ENCODE measurements around the gene CDC20. TPM values are rescaled to one million over a fixed set of nuclear protein-coding genes. Genes with fewer than 3 reads are reported as not detected.

CDC20 gene
- total and polyA plus RNA-seq, 10 of the 15 experiments (the other 5 are each of a cell fraction or from before 2014, with no cell fraction given) = 36.3 to 347 (median 150) TPM

DNA sequence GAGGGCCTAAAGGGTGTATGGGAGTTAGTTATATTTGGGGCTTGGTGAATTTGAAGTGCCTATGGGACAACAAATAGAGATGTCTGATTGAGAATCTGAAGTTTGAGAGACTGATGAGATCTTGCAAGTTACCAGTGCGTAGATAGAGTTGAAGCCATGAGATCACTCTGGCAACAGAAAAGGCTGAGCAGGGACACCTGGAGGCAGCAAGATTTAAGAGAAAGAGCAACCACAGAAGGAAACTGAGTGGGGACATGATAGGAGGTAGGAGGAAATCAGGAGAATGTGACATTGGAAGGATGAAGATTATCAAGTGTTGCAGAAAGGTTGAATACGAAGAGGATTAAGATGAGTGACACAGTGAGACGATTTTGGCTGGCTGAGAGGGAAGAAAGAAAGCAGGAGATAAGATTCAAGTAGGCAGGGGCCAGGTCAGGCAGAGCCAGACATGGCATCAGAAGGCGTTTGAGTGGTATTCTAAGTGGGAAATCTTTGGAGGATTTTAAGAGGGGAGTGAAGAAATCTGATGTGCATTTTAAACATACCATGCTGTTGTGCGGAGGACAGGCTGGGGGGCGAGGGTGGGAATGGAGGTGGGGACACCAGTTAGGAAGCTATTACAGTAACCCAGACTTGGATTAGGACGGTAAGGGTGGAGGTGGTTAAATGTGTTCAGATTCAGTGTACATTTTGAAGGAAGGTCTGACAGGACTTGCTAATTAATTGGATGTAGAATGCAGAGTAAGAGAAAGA is 24.2 kb upstream of the CDC20 start:
- DNase-seq (ENCODE audit: low read depth, low spot score) = no peak
- H3K9me3 ChIP-seq (replicated peaks; ENCODE audit: control insufficient read depth, insufficient read depth, low read length) = no peaks in the 10 kb centered on the region
- H3K4me3 ChIP-seq = no peak overlapping the region
- H3K27ac ChIP-seq (ENCODE audit: control insufficient read depth, insufficient read depth) = no peak overlapping the region
- intact Hi-C loops (cut with micrococcal nuclease; ENCODE audit: unreplicated experiment) = no loop called here
- no peak overlapping the region for H2AFZ ChIP-seq (ENCODE audit: control insufficient read depth, low read depth, low read length)
- TF ChIP-seq YY1 (IDR thresholded peaks at IDR 0.05; ENCODE audit: low read depth, low read length) (no peak), ZNF622 (IDR thresholded peaks at IDR 0.05) (no peak), POU2F2 (IDR thresholded peaks at IDR 0.05; ENCODE audit: borderline replicate concordance, low read depth, low read length) (no peak), RUNX3 (IDR thresholded peaks at IDR 0.05; ENCODE audit: low read length) (no peak), CHD1 (IDR thresholded peaks at IDR 0.05; ENCODE audit: low read depth, low read length) (no peak), KLF5 (IDR thresholded peaks at IDR 0.05; ENCODE audit: partially characterized antibody) (no peak), JUNB (IDR thresholded peaks at IDR 0.05) (no peak), NRF1 (conservative IDR thresholded peaks at IDR 0.05; ENCODE audit: low read depth, low read length) (no peak), WRNIP1 (IDR thresholded peaks at IDR 0.05; ENCODE audit: borderline replicate concordance, low read depth, low read length) (no peak), NBN (IDR thresholded peaks at IDR 0.05) (no peak)
- TF ChIP-seq, protein P1, sequence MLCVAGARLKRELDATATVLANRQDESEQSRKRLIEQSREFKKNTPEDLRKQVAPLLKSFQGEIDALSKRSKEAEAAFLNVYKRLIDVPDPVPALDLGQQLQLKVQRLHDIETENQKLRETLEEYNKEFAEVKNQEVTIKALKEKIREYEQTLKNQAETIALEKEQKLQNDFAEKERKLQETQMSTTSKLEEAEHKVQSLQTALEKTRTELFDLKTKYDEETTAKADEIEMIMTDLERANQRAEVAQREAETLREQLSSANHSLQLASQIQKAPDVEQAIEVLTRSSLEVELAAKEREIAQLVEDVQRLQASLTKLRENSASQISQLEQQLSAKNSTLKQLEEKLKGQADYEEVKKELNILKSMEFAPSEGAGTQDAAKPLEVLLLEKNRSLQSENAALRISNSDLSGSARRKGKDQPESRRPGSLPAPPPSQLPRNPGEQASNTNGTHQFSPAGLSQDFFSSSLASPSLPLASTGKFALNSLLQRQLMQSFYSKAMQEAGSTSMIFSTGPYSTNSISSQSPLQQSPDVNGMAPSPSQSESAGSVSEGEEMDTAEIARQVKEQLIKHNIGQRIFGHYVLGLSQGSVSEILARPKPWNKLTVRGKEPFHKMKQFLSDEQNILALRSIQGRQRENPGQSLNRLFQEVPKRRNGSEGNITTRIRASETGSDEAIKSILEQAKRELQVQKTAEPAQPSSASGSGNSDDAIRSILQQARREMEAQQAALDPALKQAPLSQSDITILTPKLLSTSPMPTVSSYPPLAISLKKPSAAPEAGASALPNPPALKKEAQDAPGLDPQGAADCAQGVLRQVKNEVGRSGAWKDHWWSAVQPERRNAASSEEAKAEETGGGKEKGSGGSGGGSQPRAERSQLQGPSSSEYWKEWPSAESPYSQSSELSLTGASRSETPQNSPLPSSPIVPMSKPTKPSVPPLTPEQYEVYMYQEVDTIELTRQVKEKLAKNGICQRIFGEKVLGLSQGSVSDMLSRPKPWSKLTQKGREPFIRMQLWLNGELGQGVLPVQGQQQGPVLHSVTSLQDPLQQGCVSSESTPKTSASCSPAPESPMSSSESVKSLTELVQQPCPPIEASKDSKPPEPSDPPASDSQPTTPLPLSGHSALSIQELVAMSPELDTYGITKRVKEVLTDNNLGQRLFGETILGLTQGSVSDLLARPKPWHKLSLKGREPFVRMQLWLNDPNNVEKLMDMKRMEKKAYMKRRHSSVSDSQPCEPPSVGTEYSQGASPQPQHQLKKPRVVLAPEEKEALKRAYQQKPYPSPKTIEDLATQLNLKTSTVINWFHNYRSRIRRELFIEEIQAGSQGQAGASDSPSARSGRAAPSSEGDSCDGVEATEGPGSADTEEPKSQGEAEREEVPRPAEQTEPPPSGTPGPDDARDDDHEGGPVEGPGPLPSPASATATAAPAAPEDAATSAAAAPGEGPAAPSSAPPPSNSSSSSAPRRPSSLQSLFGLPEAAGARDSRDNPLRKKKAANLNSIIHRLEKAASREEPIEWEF (IDR thresholded peaks at IDR 0.05; ENCODE audit: insufficient replicate concordance, low read depth, low read length) = no peak
- ChIA-PET RAD21 (ENCODE audit: unreplicated experiment) (no interaction called here), POLR2A (no interaction called here), SMC1A (ENCODE audit: uncharacterized antibody, unreplicated experiment) (interaction anchor here (1.0 to 1.1 kb wide), 2 partner anchors 96 to 108 kb away, joined by 3 read pairs; no protein-coding TSS in a partner anchor), CTCF (interaction anchor here (1.1 kb wide), 1 partner anchor 108 kb away, joined by 4 read pairs; no protein-coding TSS in a partner anchor)
- WGBS (ENCODE audit: insufficient coverage, insufficient replicate concordance, low lambda C conversion rate, missing lambda C conversion rate) = 35% methylated on average over 7 of the region's 7 CpGs
- no peaks in the 10 kb centered on the region; a peak in 1 of 4 replicates for H3K27me3 ChIP-seq (replicated peaks in 1 of 2; ENCODE audit: control insufficient read depth in 2 of 2, insufficient read depth in 2 of 2, low read length in 1 of 2)
- no peaks in the 10 kb centered on the region for H4K20me1 ChIP-seq (ENCODE audit: control insufficient read depth, insufficient read depth)
- no peaks in the 10 kb centered on the region for H3K4me1 ChIP-seq (ENCODE audit: control insufficient read depth, insufficient read depth, low read length)
- no TSS peak for BruUV-seq (replicated peaks)
- no peaks in the 10 kb centered on the region for H3K79me2 ChIP-seq (ENCODE audit: control insufficient read depth, insufficient read depth, low read length)
- no peaks in the 10 kb centered on the region for H3K36me3 ChIP-seq (ENCODE audit: control insufficient read depth in 2 of 2, insufficient read depth in 2 of 2, low read length in 1 of 2)
- no peak for FAIRE-seq
- ATAC-seq = no peak
- in situ Hi-C loops (cut with MboI) = no loop called here
- H3K9ac ChIP-seq (ENCODE audit: control insufficient read depth, insufficient read depth, low read length) = no peak overlapping the region
- H3K4me2 ChIP-seq (ENCODE audit: control insufficient read depth, insufficient read depth) = no peak overlapping the region

Data from GM12878 (cell line).